Heart left ventricle (tissue), 16 donors: Measurements from ENCODE around the gene CCDC146. TPM values are rescaled to one million over a fixed set of nuclear protein-coding genes. Genes with fewer than 3 reads are reported as not detected.
"Not testable (repeated sequence)": the region's sequence is repeated elsewhere in the genome, so short reads cannot be mapped to it uniquely, and the experiment has no call there.

ENCODE experiments used
- ATAC-seq, 4 donors: fragments of 200-7000 bp; cut with Tn5 transposase; one replicate each; pipeline ENCODE4 v1.9.1; 2020 to 2022; ENCODE audit warnings: moderate library complexity in 4 of 4, mild to moderate bottlenecking in 3 of 4, moderate number of reproducible peaks in 1 of 4
- DNase-seq, 5 donors: peaks; one replicate each; pipeline ENCODE4 v3.0.0-alpha.2; 2020
- H3K27ac ChIP-seq, 12 donors: fragments of 200-600 bp; sonication (generic) in 4 of 12; one replicate each; pipeline versions ENCODE4 v1.5.0 to v1.8.0; 2016 to 2022; ENCODE audit warnings: mild to moderate bottlenecking in 2 of 12
- H3K27me3 ChIP-seq, 9 donors: fragments of 200-600 bp; sonication (generic) in 2 of 9; one replicate each; pipeline versions ENCODE4 v1.5.1 to v1.8.0; 2016 to 2022; ENCODE audit warnings: mild to moderate bottlenecking in 3 of 9
- H3K36me3 ChIP-seq, 9 donors: fragments of 200-600 bp; sonication (generic) in 2 of 9; one replicate each; pipeline versions ENCODE4 v1.5.0 to v1.8.0; 2018 to 2022; ENCODE audit warnings: mild to moderate bottlenecking in 2 of 9
- H3K4me1 ChIP-seq, 12 donors: fragments of 200-600 bp; sonication (generic) in 4 of 12; one replicate each; pipeline versions ENCODE4 v1.5.0 to v1.8.0; 2016 to 2022; ENCODE audit warnings: mild to moderate bottlenecking in 3 of 12
- H3K4me3 ChIP-seq, 12 donors: fragments of 200-600 bp; sonication (generic) in 4 of 12; one replicate each; pipeline versions ENCODE4 v1.5.0 to v1.8.0; 2017 to 2022; ENCODE audit warnings: mild to moderate bottlenecking in 9 of 12, moderate library complexity in 4 of 12
- H3K9me3 ChIP-seq, 12 donors: fragments of 200-600 bp; sonication (generic) in 4 of 12; one replicate each; pipeline versions ENCODE4 v1.5.0 to v1.8.0; 2016 to 2022; ENCODE audit warnings: mild to moderate bottlenecking in 1 of 12
- WGBS, 4 donors: extraction: QIAGEN DNeasy Blood & Tissue Kit in 2 of 4; methylation state at CpG; one replicate each; pipeline versions ENCODE4 v1.1.5 to v1.1.7; 2013 to 2018; 5-methylcytosine and 5-hydroxymethylcytosine counted together
- intact Hi-C, 10 donors: fragments of 100-400 bp; cut with DNase I; formaldehyde crosslinking; loops; one replicate each; pipeline versions ENCODE4 v1.11.1 to v1.14.2; 2022
- polyA plus RNA-seq, 2 donors: library from polyadenylated mRNA; stranded (reverse); fragments of 200-250 nt; gene quantifications; one replicate each; pipeline ENCODE4 v1.2.3, GENCODE V29; 2013
- total RNA-seq, 9 donors: library from RNA; depleted of rRNA in 2 of 9; stranded (reverse); fragments of >200 nt in 2 of 9; fragmentation: NEBNext Ultra II Directional in 3 of 9; extraction: Animal tissue kit (Norgen Biotek cat#: 25700) in 3 of 9; gene quantifications; one replicate each; pipeline versions ENCODE4 v1.1.0 to v1.2.4, GENCODE V29; 2016 to 2023
- donor health status: ischemic (EF 13 %, LVEDD 7.1; RV severe dilation, severe dysfunction).
- donor health status: healthy with polysubstance abuse.
- donor health status: DM: no; HTN: yes; CAD: no.
- donor health status: DM: no; HTN: no; CAD: no.
- donor health status: ischemic (EF 25% LVEDD 6.9; RV normal size, moderate dysfunction).
- donor health status: ischemic (EF 25% LVEDD 5.7; RV mildly dilated, moderate dysfunction).
- donor health status: healthy.
- donor health status: DM: yes; HTN: yes; CAD: no.
- donor health status: ischemic (EF 35%, LVEDD 5.7; RV mildly dilated, moderate dysfunction).
- donor health status: nonischemic (EF 11% LVEDD 7.7; RV severe dilation, severe dysfunction).
- donor health status: DM: yes; HTN: yes; CAD: no.
- donor health status: PGD.
- donor health status: ischemic (EF 29% LVEDD 5.4; RV normal size, mild dysfunction).
- donor health status: nonischemic (EF 23%, LVEDD 6.1; RV moderate dilation, normal function).

Gene CCDC146
- total and polyA plus RNA-seq, 11 donors: 2.1 to 13.3 (median 6.6) TPM

DNA sequence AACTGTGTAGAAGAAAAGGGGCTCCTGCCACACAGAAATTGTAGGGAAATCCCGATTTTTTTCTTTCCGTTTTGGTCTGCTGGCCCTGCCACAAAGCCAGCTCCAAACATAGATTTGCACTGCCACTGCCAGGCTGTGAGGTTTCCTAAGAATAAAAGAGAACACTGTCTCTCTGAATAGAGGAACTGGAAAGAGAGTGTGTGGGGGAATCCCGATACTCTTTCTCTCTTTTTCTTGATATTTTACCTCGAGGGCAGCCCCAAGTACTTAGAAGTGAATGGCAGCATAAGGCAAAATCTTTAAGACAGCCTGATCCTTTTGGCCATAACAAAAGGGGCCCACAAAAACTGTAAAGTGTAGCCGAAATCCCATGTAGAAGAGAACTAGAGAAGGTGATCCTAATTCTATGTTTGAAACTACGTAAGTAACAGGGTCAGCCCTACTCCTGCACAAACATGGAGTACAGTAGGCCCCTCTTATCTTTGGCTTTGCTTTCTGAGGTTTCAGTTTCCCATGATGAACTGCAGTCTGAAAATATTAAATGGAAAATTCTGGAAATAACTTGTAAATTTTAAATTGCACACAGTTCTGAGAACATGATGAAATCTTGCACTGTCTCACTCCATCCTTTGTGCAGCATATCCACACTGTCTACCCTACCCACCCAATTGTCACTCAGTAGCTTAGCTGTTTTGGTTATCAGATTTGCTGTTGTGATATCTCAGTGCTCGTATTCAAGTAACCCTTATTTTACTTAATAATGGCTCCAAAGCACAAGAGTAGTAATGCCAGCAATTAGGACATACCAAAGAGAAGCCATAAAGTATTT is 6.4 kb downstream of the CCDC146 start:
- Histone ChIP-seq H3K27ac (peak overlapping the region in 5 of 12 donors; percentile 19 to 61 (median 50)), H3K4me3 (peak overlapping the region in 2 of 12 donors; percentile 26 to 28), H3K4me1 (peaks cover 0 to 18% (median 0%) of the 10 kb centered on the region in 12 donors)
- not testable (repeated sequence) for H3K27me3 ChIP-seq, H3K9me3 ChIP-seq, DNase-seq, H3K36me3 ChIP-seq
- intact Hi-C loops: loop anchor here in 7 of 10 donors (5.0 to 10.0 kb wide), 4 partner anchors 116 to 206 kb away; no protein-coding TSS in a partner anchor
- 60 to 75% (median 66%) methylated on average over 5 of the region's 7 CpGs for WGBS, 4 donors
- peak in 3 of 4 donors; percentile 51 to 71 (median 63) for ATAC-seq

DNA sequence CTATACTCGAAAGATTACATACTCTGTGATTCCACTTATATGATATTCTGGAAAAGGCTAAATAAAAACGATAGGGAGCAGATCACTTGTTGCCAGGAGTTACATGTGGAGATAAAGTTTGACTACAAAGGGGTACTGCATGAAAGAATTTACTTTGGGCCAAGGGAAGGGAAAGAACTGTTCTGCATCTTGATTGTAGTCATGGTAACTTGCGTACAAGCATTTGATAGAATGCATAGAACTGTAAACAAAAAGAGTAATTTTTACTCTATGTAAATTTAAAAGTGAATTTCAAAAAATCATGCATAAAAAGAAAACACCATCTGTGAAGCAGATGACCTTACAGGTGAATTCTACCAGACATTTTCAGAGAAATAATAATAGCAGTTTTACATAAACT is 9.4 kb downstream of the CCDC146 start:
- 92 to 99% (median 94%) methylated on average over 1 to 2 of the region's 3 CpGs for WGBS, 4 donors
- H3K4me3 ChIP-seq, ATAC-seq, H3K27ac ChIP-seq, DNase-seq, intact Hi-C loops, H3K9me3 ChIP-seq, H3K36me3 ChIP-seq, H3K27me3 ChIP-seq: not testable (repeated sequence)
- peaks cover 0 to 14% (median 0%) of the 10 kb centered on the region in 12 donors for H3K4me1 ChIP-seq

DNA sequence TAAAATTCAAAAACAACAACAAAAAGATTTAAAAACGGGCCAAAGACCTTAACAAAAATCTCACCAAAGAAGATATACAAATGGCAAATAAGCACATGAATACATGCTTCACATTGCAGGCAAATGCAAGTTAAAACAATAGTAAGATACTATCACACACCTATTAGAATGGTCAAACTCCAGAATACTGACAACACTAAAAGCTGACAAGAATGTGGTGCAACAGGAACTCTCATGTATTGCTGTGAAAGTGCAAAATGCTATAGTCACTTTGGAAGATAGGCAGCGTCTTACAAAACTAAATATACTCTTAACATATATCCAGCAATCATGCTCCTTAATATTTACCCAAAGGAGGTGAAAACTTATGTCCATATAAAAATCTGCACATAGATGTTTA is 16.3 kb downstream of the CCDC146 start:
- intact Hi-C loops: not testable (repeated sequence)

GRCh38 chr7:77140291-77140690 is 17.9 kb downstream of the CCDC146 start:
- H3K4me1 ChIP-seq, H3K4me3 ChIP-seq, H3K36me3 ChIP-seq, DNase-seq, H3K27me3 ChIP-seq, H3K27ac ChIP-seq, ATAC-seq: not testable (repeated sequence)
- intact Hi-C loops: loop anchor here in 1 of 10 donors (10.0 kb wide), 1 partner anchor 175 kb away; no protein-coding TSS in a partner anchor
- WGBS, 4 donors: 48 to 66% (median 54%) methylated on average over 2 to 4 of the region's 4 CpGs
- peaks cover 0 to 18% (median 6%) of the 10 kb centered on the region in 12 donors for H3K9me3 ChIP-seq

More for the DNA sequence above, 16.3 kb downstream of the CCDC146 start:
- H3K4me3 ChIP-seq, ATAC-seq, H3K27ac ChIP-seq, H3K27me3 ChIP-seq, H3K4me1 ChIP-seq, H3K9me3 ChIP-seq, H3K36me3 ChIP-seq, DNase-seq: not testable (repeated sequence)
- 88 to 95% (median 91%) methylated on average over 2 of the region's 2 CpGs for WGBS, 4 donors

DNA sequence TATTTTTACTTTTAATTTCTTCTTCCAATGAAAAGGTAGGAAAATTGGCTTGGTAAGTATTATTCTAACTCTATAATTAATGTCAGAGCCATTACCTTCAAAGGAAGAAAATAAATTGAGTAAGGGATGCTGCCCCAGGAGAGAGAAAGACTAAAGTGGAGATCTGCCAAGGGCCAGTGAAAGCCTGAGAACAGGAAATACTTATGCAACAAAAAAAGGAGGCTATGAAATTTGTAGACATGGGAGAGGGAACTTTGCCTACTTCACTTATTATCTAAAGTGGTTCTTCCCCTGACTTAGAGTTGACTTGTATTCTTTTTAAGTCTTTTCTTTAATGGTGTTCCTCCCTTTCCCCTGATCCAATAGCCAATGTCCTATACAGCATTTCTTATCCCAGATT is 29.8 kb downstream of the CCDC146 start:
- H3K36me3 ChIP-seq, intact Hi-C loops, H3K9me3 ChIP-seq, DNase-seq, H3K4me3 ChIP-seq, H3K27me3 ChIP-seq: not testable (repeated sequence)
- peak in 1 of 4 donors; percentile 54 for ATAC-seq
- H3K27ac ChIP-seq: peak overlapping the region in 1 of 12 donors; percentile 9
- peaks cover 0 to 21% (median 0%) of the 10 kb centered on the region in 12 donors for H3K4me1 ChIP-seq

- DNase-seq, H3K27ac ChIP-seq, H3K27me3 ChIP-seq, H3K4me3 ChIP-seq, intact Hi-C loops, H3K36me3 ChIP-seq, H3K9me3 ChIP-seq, ATAC-seq: not testable (repeated sequence)
- WGBS, 4 donors: 38 to 87% (median 59%) methylated on average over 2 to 3 of the region's 3 CpGs
- H3K4me1 ChIP-seq: peaks cover 0 to 28% (median 1%) of the 10 kb centered on the region in 12 donors
Measured at GRCh38 chr7:77154917-77155464, 32.6 kb downstream of the CCDC146 start.

DNA sequence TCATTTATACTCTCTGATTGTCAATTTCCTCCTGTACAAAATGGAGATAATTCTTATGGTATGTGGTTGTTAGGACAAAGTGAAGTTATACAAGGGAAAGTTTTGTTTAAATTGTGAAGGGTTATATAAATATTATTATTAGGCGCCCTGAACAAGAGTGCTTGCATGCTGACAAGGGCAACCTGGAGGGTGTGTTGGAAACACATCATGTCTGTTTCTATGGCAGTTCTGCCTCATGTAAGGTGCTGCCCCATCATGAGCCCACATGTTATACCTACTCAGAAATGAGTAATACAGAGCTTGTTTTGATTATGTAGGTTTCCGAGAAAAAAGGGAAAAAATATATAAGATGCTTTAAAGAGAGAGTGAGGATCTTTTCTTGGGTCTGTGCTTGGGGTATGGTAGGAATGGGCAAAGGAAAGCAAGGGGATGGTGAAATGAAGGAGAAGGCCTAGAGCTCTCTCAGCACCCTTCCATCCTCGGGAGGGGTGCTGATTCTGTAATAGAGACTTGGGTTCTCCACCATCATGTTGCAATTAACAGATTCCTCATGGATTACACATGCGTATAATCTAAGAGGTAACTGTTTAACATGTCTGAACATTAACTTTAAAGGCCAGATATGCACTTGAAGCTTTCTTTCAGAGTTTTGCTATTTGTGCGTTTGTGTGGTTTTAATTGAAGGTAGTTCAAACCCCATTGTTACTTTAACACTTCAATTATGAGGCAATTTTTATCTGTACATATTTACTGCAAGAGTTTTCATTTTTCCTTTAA is 33.4 kb downstream of the CCDC146 start:
- intact Hi-C loops, H3K27me3 ChIP-seq, H3K4me3 ChIP-seq, DNase-seq, H3K36me3 ChIP-seq, ATAC-seq, H3K9me3 ChIP-seq: not testable (repeated sequence)
- H3K4me1 ChIP-seq: peaks cover 0 to 28% (median 1%) of the 10 kb centered on the region in 12 donors
- WGBS, 4 donors: 91 to 97% (median 94%) methylated on average over 4 to 5 of the region's 5 CpGs
- peak overlapping the region in 1 of 12 donors; percentile 15 for H3K27ac ChIP-seq

GRCh38 chr7:77157034-77157433 is 34.6 kb downstream of the CCDC146 start:
- H3K4me3 ChIP-seq, H3K27me3 ChIP-seq, DNase-seq, H3K36me3 ChIP-seq, intact Hi-C loops, H3K9me3 ChIP-seq: not testable (repeated sequence)
- Histone ChIP-seq H3K4me1 (peaks cover 0 to 24% (median 1%) of the 10 kb centered on the region in 12 donors), H3K27ac (peak overlapping the region in 1 of 12 donors; percentile 33)
- no CpG with 5 or more reads among the region's 1 CpG for WGBS, 4 donors
- ATAC-seq: peak in 1 of 4 donors; percentile 11
